Tongue (tissue), 2 donors: ENCODE measurements around the gene THAP9. TPM values are rescaled to one million over a fixed set of nuclear protein-coding genes. Genes with fewer than 3 reads are reported as not detected.
"Not testable (repeated sequence)": the region's sequence is repeated elsewhere in the genome, so short reads cannot be mapped to it uniquely, and the experiment has no call there.

ENCODE experiments used
- DNase-seq: peaks from one replicate; pipeline ENCODE4 v3.0.0-alpha.2; 2015
- total RNA-seq: library from RNA; depleted of rRNA; stranded (reverse); fragments of >200 nt; gene quantifications from one replicate; pipeline ENCODE4 v1.2.3, GENCODE V29; 2014

Gene THAP9
- total RNA-seq, 1 donor from 2014 or later: 18.9 TPM

- DNase-seq: no peak
These were observed 3.8 kb upstream of the THAP9 start for GRCh38 chr4:82896755-82897154.

- DNase-seq: peak; percentile 37
These were observed 2.0 kb upstream of the THAP9 start for GRCh38 chr4:82898322-82899243.

- peak; percentile 28 for DNase-seq
These were observed 1.0 kb upstream of the THAP9 start for GRCh38 chr4:82899374-82900065.

GRCh38 chr4:82900066-82900410 is 497 bp upstream of the THAP9 start:
- DNase-seq: no peak

- DNase-seq: no peak
These were observed 716 bp downstream of the THAP9 start for GRCh38 chr4:82901183-82901718.

GRCh38 chr4:82903737-82904136 is 3.2 kb downstream of the THAP9 start:
- DNase-seq: no peak

GRCh38 chr4:82905205-82905604 is 4.7 kb downstream of the THAP9 start:
- no peak for DNase-seq

- no peak for DNase-seq
These were observed 5.9 kb downstream of the THAP9 start for GRCh38 chr4:82906469-82906868.

GRCh38 chr4:82909326-82909725 is 8.8 kb downstream of the THAP9 start:
- DNase-seq: no peak

- DNase-seq: no peak
These were observed 12.8 kb downstream of the THAP9 start for GRCh38 chr4:82913305-82913704.

- not testable (repeated sequence) for DNase-seq
These were observed 13.4 kb downstream of the THAP9 start for GRCh38 chr4:82913968-82914367.

- no peak for DNase-seq
These were observed 17.6 kb downstream of the THAP9 start for GRCh38 chr4:82918091-82918490.

- DNase-seq: no peak
These were observed 18.9 kb downstream of the THAP9 start for GRCh38 chr4:82919386-82919785.

- no peak for DNase-seq
These were observed 21.3 kb downstream of the THAP9 start for GRCh38 chr4:82921795-82922194.

- DNase-seq: peak; percentile 32
These were observed 30.6 kb downstream of the THAP9 start for GRCh38 chr4:82930848-82931755.

- DNase-seq: no peak
These were observed 33.9 kb downstream of the THAP9 start for GRCh38 chr4:82934441-82934840.

- DNase-seq: no peak
These were observed 38.9 kb downstream of the THAP9 start for GRCh38 chr4:82939414-82939813.

GRCh38 chr4:82947498-82947897 is 47.0 kb downstream of the THAP9 start:
- DNase-seq: no peak

- DNase-seq: no peak
These were observed 48.2 kb downstream of the THAP9 start for GRCh38 chr4:82948647-82949204.

- no peak for DNase-seq
These were observed 50.7 kb downstream of the THAP9 start for GRCh38 chr4:82951196-82951595.

- no peak for DNase-seq
These were observed 53.7 kb downstream of the THAP9 start for GRCh38 chr4:82954212-82954611.

- DNase-seq: peak; percentile 12
These were observed 56.5 kb downstream of the THAP9 start for GRCh38 chr4:82957045-82957444.
